Kidney capillary endothelial cell (primary cell): ENCODE results near the gene NTF3.

Experiments used
- DNase-seq: peaks from one replicate; pipeline ENCODE4 v3.0.0-alpha.2; 2018; ENCODE audit warnings: low spot score

The NTF3 gene

GRCh38 chr12:5430641-5431603, 986 bp upstream of the NTF3 start:
- DNase-seq = no peak

DNA sequence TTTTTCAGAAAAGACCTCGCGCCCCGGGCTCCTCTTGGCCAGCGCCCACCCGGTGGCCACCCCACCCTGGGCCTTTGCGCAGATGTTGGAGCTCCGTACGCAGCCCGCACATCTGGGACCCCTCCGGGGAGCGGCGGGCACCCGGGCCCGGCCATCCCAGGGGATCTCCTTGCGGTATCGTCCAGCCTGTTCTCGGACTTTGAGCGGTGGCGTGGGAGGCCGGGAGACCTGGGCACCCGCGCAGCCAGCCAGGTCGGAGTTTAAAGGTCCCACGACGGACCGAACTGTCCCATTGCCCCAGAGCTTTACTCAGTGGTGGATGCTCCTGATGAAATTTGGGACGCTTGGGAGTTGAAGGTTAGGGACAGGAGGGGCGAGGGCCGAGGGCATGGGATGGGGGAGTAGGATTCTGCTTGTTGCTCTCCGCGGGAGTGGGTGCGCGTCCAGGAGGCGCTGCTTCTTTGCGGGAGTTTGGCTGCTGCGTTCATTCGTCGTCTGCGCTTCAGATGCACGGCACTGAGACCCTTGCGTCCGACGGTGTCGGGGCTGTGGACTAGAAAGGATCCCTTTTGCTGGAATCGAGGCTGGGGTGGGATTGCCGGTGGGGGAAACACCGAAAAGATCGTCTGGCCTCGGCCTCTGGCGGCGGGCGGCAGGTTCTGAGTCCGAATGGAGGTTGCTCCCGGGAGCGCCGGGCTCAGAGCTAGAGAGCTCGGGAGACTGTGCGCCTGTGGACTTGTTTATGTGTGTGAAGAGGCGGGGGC, 1.4 kb downstream of the NTF3 start:
- DNase-seq = no peak

GRCh38 chr12:5433845-5434646, 2.1 kb downstream of the NTF3 start:
- no peak for DNase-seq

- no peak for DNase-seq
Observed at GRCh38 chr12:5434647-5435560, 3.0 kb downstream of the NTF3 start.

- no peak for DNase-seq
Observed at GRCh38 chr12:5437182-5437583, 5.3 kb downstream of the NTF3 start.

- no peak for DNase-seq
Observed at GRCh38 chr12:5437589-5437988, 5.7 kb downstream of the NTF3 start.

- no peak for DNase-seq
Observed at GRCh38 chr12:5438671-5439200, 6.8 kb downstream of the NTF3 start.

- no peak for DNase-seq
Observed at GRCh38 chr12:5439371-5439771, 7.5 kb downstream of the NTF3 start.

- no peak for DNase-seq
Observed at GRCh38 chr12:5439788-5440300, 7.9 kb downstream of the NTF3 start.

- no peak for DNase-seq
Observed at GRCh38 chr12:5440978-5441377, 9.1 kb downstream of the NTF3 start.

GRCh38 chr12:5441497-5442236, 9.8 kb downstream of the NTF3 start:
- no peak for DNase-seq

DNA sequence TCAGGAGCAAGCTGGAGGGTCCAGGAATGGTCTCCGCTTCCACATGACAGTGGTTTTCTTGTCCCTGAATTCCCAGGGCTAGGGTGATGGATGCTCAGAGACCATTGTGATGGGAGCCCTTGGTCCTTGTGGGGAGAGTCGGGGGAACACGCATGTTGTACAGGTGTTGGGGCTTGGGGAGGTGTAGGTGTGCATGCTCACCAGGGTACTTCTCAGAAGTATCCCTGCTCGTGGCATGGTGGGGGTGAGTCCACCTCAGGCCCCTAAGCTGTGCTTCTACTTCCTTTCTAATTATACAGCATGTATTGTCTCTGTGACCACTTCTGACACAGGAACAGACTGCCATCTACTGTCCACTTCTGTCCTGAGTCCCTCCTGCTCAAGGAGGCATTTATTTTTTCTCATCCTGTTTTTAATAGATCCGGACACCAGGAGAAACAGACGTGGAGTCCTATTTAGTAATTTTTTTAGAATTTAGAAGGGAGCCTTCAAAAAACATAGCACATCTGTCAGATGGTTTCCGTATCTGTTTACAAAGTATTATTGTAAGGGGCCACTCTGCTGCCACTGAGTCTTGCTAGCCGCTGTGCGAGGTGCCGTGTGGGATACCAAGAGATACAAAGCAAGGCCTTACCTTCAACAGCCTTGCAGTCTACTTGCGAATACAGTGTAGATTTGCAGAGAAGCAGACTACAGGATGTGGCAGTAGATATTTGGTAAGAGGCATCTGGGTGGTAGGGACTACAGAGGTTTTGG, 10.5 kb downstream of the NTF3 start:
- peak; percentile 33 for DNase-seq

DNA sequence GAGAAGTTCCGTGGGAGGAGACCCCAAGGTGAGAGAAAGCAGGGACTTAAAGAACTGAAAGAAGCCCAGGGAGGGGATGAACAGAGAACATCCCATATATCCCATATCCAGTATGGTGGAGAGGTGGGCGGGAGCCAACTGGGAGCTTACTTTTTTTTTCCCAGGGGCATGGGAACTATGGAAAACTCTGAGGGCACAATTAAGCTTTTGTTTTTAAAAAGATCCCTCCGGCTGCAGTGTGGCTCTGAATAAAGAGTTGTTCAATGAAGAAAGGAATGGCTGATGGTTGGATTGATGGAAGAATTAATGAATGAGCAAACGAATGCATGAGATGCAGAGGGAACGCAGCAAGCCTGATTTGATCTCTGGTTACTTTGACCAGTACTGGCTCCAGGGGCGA, 12.6 kb downstream of the NTF3 start:
- no peak for DNase-seq

DNA sequence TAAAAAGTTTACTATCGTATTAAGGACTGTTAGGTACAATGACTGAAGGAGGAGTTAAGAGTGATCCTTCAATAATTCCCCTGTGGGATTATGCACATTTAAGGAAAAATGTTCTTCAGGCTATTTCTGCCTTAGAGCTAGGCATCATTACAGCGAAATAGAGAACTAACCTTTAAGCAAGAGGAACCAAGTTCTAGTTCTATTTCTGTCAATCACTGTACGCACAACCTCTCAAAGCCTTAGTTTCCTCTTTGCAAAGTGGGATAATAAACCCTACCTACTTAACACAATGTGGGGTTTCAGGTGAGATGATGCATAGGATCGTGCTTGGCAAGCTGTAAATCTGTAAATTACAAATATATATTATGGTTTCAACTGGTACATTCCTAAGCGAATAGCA, 15.4 kb downstream of the NTF3 start:
- no peak for DNase-seq

GRCh38 chr12:5451251-5451650, 19.3 kb downstream of the NTF3 start:
- no peak for DNase-seq

DNA sequence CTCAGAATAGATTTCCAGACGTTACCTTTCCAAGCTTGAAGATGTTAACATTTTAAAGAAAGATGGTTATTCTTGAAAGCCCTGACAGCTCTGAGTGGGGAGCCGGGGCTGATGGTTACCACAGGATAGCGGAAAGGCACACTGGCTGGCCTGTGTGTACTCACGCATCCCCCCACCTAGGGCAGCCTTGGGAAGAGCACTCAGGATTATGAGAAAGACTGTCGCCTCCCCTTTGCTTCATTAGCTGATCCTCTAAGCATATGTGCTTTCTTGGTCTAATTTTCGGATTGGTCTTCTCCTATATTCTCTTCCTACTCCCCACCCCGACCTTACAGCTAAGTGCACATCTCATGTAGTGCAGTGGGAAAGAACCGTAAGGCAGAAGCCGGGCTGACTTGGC, 20.7 kb downstream of the NTF3 start:
- DNase-seq = no peak

- no peak for DNase-seq
Observed at GRCh38 chr12:5453466-5453865, 21.6 kb downstream of the NTF3 start.

- DNase-seq = no peak
Observed at GRCh38 chr12:5455045-5455444, 23.1 kb downstream of the NTF3 start.

- DNase-seq = no peak
Observed at GRCh38 chr12:5456030-5456429, 24.1 kb downstream of the NTF3 start.
